Psoas muscle (tissue), 8 donors: ENCODE results near the gene TEX38. TPM values are rescaled to one million over a fixed set of nuclear protein-coding genes. Genes with fewer than 3 reads are reported as not detected.

Source experiments
- ATAC-seq, 4 donors: fragments of 200-7000 bp; cut with Tn5 transposase; one replicate each; pipeline ENCODE4 v1.9.1; 2020; ENCODE audit warnings: moderate library complexity in 3 of 4, mild to moderate bottlenecking in 2 of 4
- DNase-seq, 2 donors: peaks; one replicate each; pipeline ENCODE4 v3.0.0-alpha.2; 2020
- H3K27ac ChIP-seq: fragments of 200-600 bp; one replicate; pipeline ENCODE4 v1.8.0; 2022
- H3K27me3 ChIP-seq, 3 donors: fragments of 200-600 bp in 1 of 3; one replicate each; pipeline versions ENCODE4 v1.6.1 to v1.8.0; 2013 to 2022; ENCODE audit warnings: low read length in 2 of 3, mild to moderate bottlenecking in 2 of 3, moderate library complexity in 1 of 3; ENCODE audit not compliant: insufficient read depth in 3 of 3
- H3K36me3 ChIP-seq, 2 donors: fragments of 200-600 bp in 1 of 2; one replicate each; pipeline versions ENCODE4 v1.6.1 to v1.8.0; 2013 to 2022; ENCODE audit warnings: low read depth in 1 of 2, mild to moderate bottlenecking in 1 of 2, moderate library complexity in 1 of 2; ENCODE audit not compliant: insufficient read depth in 1 of 2
- H3K4me1 ChIP-seq: fragments of 200-600 bp; one replicate; pipeline ENCODE4 v1.8.0; 2022
- H3K4me3 ChIP-seq: fragments of 200-600 bp; one replicate; pipeline ENCODE4 v1.8.0; 2022; ENCODE audit warnings: mild to moderate bottlenecking
- H3K9me3 ChIP-seq: fragments of 200-600 bp; one replicate; pipeline ENCODE4 v1.8.0; 2022
- WGBS, 3 donors: extraction: QIAGEN DNeasy Blood & Tissue Kit; methylation state at CpG; one replicate each; pipeline versions ENCODE4 v1.1.6 to v1.1.7; 2013; 5-methylcytosine and 5-hydroxymethylcytosine counted together
- intact Hi-C, 2 donors: fragments of 100-400 bp; cut with DNase I; formaldehyde crosslinking; loops; one replicate each; pipeline versions ENCODE4 v1.11.0 to v1.14.2; 2022
- polyA plus RNA-seq, 3 donors: library from polyadenylated mRNA; stranded (reverse); fragments of 200-250 nt; gene quantifications; one replicate each; pipeline ENCODE4 v1.2.3, GENCODE V29; 2013
- total RNA-seq, 4 donors: library from RNA; stranded (reverse); fragmentation: NEBNext Ultra II Directional in 2 of 4; extraction: Animal tissue kit (Norgen Biotek cat#: 25700) in 2 of 4; gene quantifications; one replicate each; pipeline versions ENCODE4 v1.2.1 to v1.2.4, GENCODE V29; 2021 to 2023
- TF ChIP-seq, protein P1 (sequence below): fragments of 200-600 bp; IDR thresholded peaks from one replicate; pipeline ENCODE4 v1.8.0; 2022; ENCODE audit warnings: antibody characterized with exemption
- donor health status: healthy with polysubstance abuse.
- donor health status: DM: no; HTN: no; CAD: no; lungs with moderate emphysema.
- donor health status: Bipolar disorder and iron deficiency.
- donor health status: healthy.
- donor health status: DM: yes; HTN: yes; CAD: no.
- donor health status: DM: no; HTN: no; CAD: no.
- donor health status: DM: no; HTN: no; CAD: no.
- donor health status: DM: yes; HTN: yes; CAD: no.

The TEX38 gene
- total and polyA plus RNA-seq, 7 donors, result 0.08 TPM; not detected in 6

DNA sequence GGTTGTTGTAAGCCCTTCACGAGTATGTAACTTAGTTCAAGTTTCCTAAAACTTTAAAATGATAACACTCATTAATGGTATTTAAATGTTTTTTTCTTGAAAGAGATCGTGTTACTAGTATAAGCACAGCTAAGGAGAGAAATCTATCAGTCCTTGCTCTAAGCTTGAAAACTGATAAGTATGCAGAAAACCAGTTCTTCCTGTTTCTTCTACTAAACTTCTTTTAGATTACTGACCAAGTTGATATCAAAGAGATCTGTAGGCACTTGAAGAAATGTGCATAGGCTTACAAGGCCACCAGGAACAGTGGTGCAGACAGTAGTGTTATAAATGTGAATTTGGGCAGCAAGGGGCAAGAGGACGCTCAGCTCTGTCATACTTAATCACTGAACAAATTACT is 43.3 kb downstream of the TEX38 start:
- Histone ChIP-seq H3K4me3 (no peak overlapping the region), H3K9me3 (no peaks in the 10 kb centered on the region), H3K27ac (no peak overlapping the region), H3K27me3 (no peaks in the 10 kb centered on the region), H3K36me3 (peaks cover 4 to 59% of the 10 kb centered on the region in 2 donors), H3K4me1 (peaks cover 29% of the 10 kb centered on the region)
- DNase-seq, result no peak
- WGBS, 3 donors, result 73 to 78% (median 77%) methylated on average over 3 of the region's 3 CpGs
- intact Hi-C loops, result loop anchor here (5.0 kb wide), 2 partner anchors 48 to 313 kb away; partner anchors contain the start of gene ATPAF1 (in 1 of the 2)
- TF ChIP-seq, protein P1, sequence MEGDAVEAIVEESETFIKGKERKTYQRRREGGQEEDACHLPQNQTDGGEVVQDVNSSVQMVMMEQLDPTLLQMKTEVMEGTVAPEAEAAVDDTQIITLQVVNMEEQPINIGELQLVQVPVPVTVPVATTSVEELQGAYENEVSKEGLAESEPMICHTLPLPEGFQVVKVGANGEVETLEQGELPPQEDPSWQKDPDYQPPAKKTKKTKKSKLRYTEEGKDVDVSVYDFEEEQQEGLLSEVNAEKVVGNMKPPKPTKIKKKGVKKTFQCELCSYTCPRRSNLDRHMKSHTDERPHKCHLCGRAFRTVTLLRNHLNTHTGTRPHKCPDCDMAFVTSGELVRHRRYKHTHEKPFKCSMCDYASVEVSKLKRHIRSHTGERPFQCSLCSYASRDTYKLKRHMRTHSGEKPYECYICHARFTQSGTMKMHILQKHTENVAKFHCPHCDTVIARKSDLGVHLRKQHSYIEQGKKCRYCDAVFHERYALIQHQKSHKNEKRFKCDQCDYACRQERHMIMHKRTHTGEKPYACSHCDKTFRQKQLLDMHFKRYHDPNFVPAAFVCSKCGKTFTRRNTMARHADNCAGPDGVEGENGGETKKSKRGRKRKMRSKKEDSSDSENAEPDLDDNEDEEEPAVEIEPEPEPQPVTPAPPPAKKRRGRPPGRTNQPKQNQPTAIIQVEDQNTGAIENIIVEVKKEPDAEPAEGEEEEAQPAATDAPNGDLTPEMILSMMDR, result no peak
- no peak for ATAC-seq

- no peak for DNase-seq
- Histone ChIP-seq H3K9me3 (no peaks in the 10 kb centered on the region), H3K27me3 (no peaks in the 10 kb centered on the region), H3K4me3 (peak overlapping the region; percentile 100), H3K4me1 (peaks cover 29% of the 10 kb centered on the region), H3K36me3 (peaks cover 4 to 36% of the 10 kb centered on the region in 2 donors), H3K27ac (no peak overlapping the region)
- intact Hi-C loops, result loop anchor here (5.0 kb wide), 2 partner anchors 50 to 315 kb away; partner anchors contain the start of gene ATPAF1 (in 1 of the 2)
- 52 to 60% (median 54%) methylated on average over 9 of the region's 9 CpGs for WGBS, 3 donors
- ATAC-seq, result no peak
- TF ChIP-seq, protein P1, result no peak
Measured at GRCh38 chr1:46717654-46718053, 46.0 kb downstream of the TEX38 start.

DNA sequence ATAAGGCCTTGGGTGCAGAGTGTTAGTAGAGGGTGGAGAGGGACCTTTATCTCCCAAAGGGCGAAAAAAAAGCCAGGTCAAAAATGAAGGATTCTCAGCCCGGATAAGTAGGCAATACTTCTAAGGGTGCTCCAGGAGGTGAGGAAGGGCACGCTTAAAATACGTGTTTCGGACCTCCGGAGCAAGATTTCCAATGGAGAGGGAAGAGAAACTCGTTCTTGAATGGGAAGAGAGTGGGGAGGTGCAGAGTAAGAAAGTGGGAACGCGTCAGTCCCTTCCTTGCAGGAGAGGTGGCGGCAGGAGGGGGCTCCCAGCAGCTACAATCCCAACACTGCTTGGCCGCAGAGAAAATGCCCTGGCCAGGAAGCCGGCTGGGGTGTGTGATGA is 46.7 kb downstream of the TEX38 start:
- Histone ChIP-seq H3K36me3 (peaks cover 4 to 33% of the 10 kb centered on the region in 2 donors), H3K4me3 (peak overlapping the region; percentile 100), H3K27me3 (no peaks in the 10 kb centered on the region), H3K4me1 (peaks cover 29% of the 10 kb centered on the region), H3K27ac (peak overlapping the region; percentile 83), H3K9me3 (no peaks in the 10 kb centered on the region)
- ATAC-seq (peak; percentile 8 to 21 (median 18)), DNase-seq (no peak)
- TF ChIP-seq, protein P1, result no peak
- 1 to 3% (median 2%) methylated on average over 12 of the region's 12 CpGs for WGBS, 3 donors
- intact Hi-C loops, result loop anchor here (5.0 kb wide), 2 partner anchors 51 to 316 kb away; partner anchors contain the start of gene ATPAF1 (in 1 of the 2)

- ATAC-seq (peak; percentile 99 to 100 (median 100)), DNase-seq (peak; percentile 96 to 98)
- intact Hi-C loops, result loop anchor here (5.0 kb wide), 2 partner anchors 52 to 317 kb away; partner anchors contain the start of gene ATPAF1 (in 1 of the 2)
- no peaks in the 10 kb centered on the region for H3K27me3 ChIP-seq
- no peaks in the 10 kb centered on the region for H3K9me3 ChIP-seq
- H3K4me1 ChIP-seq, result peaks cover 26% of the 10 kb centered on the region
- 0% methylated on average over 67 to 85 of the region's 85 CpGs for WGBS, 3 donors
- peaks cover 4 to 26% of the 10 kb centered on the region in 2 donors for H3K36me3 ChIP-seq
- peak within 1 kb of the TSS; percentile 100 for H3K4me3 ChIP-seq
- TF ChIP-seq, protein P1, result no peak
- peak within 1 kb of the TSS; percentile 83 for H3K27ac ChIP-seq
Measured at GRCh38 chr1:46718727-46719622, 47.3 kb downstream of the TEX38 start, which contains the start of gene EFCAB14. Gene EFCAB14 (minus strand): TSS chr1:46719114. CDS start chr1:46718087, 1,027 bp downstream.
